Heart right ventricle (tissue), 16 donors: ENCODE data around the gene TMEM198. TPM values are rescaled to one million over a fixed set of nuclear protein-coding genes. Genes with fewer than 3 reads are reported as not detected.

ENCODE experiments used
- ATAC-seq, 8 donors: fragments of 200-7000 bp; cut with Tn5 transposase; one replicate each; pipeline ENCODE4 v1.9.1; 2020; ENCODE audit warnings: mild to moderate bottlenecking in 8 of 8, moderate library complexity in 8 of 8, moderate number of reproducible peaks in 1 of 8
- DNase-seq, 2 donors: peaks; one replicate each; pipeline ENCODE4 v3.0.0-alpha.2; 2020
- H3K27ac ChIP-seq, 10 donors: fragments of 200-600 bp; sonication (generic) in 2 of 10; one replicate each; pipeline versions ENCODE4 v1.5.0 to v1.8.0; 2020 to 2022; ENCODE audit warnings: mild to moderate bottlenecking in 3 of 10
- H3K27me3 ChIP-seq, 7 donors: fragments of 200-600 bp; one replicate each; pipeline ENCODE4 v1.8.0; 2021 to 2022; ENCODE audit warnings: mild to moderate bottlenecking in 2 of 7
- H3K36me3 ChIP-seq, 9 donors: fragments of 200-600 bp; sonication (generic) in 1 of 9; one replicate each; pipeline versions ENCODE4 v1.5.0 to v1.8.0; 2020 to 2022; ENCODE audit warnings: mild to moderate bottlenecking in 2 of 9
- H3K4me1 ChIP-seq, 9 donors: fragments of 200-600 bp; sonication (generic) in 1 of 9; one replicate each; pipeline versions ENCODE4 v1.5.0 to v1.8.0; 2020 to 2022; ENCODE audit warnings: mild to moderate bottlenecking in 4 of 9
- H3K4me3 ChIP-seq, 10 donors: fragments of 200-600 bp; sonication (generic) in 2 of 10; one replicate each; pipeline versions ENCODE4 v1.5.0 to v1.8.0; 2020 to 2022; ENCODE audit warnings: mild to moderate bottlenecking in 7 of 10, moderate library complexity in 2 of 10
- H3K9me3 ChIP-seq, 11 donors: fragments of 200-600 bp in 10 of 11; sonication (generic) in 2 of 11; one replicate each; pipeline versions ENCODE4 v1.5.0 to v1.8.0; 2013 to 2022; ENCODE audit warnings: mild to moderate bottlenecking in 2 of 11, control low read depth in 1 of 11, moderate library complexity in 1 of 11
- WGBS, 2 donors: extraction: QIAGEN DNeasy Blood & Tissue Kit; methylation state at CpG; one replicate each; pipeline ENCODE4 v1.1.7; 2013; ENCODE audit warnings: inconsistent platforms in 1 of 2; 5-methylcytosine and 5-hydroxymethylcytosine counted together
- intact Hi-C, 10 donors: fragments of 100-400 bp; cut with DNase I; formaldehyde crosslinking; loops; one replicate each; pipeline versions ENCODE4 v1.11.1 to v1.14.2; 2022
- polyA plus RNA-seq, 2 donors: library from polyadenylated mRNA; stranded (reverse); fragments of 200-250 nt; gene quantifications; one replicate each; pipeline ENCODE4 v1.2.3, GENCODE V29; 2013
- total RNA-seq, 10 donors: library from RNA; stranded (reverse); fragmentation: NEBNext Ultra II Directional in 3 of 10; extraction: Animal tissue kit (Norgen Biotek cat#: 25700) in 3 of 10; gene quantifications; one replicate each; pipeline versions ENCODE4 v1.2.1 to v1.2.4, GENCODE V29; 2021 to 2023
- TF ChIP-seq, protein P1 (sequence below), 9 donors: fragments of 200-600 bp; sonication (generic) in 2 of 9; IDR thresholded peaks; one replicate each; pipeline versions ENCODE4 v1.5.0 to v1.8.0; 2021 to 2022; ENCODE audit warnings: antibody characterized with exemption in 9 of 9, mild to moderate bottlenecking in 5 of 9, moderate library complexity in 1 of 9
- donor health status: Arrhythmogenic right ventricular cardiomyopathy.
- donor health status: ischemic (EF 13 %, LVEDD 7.1; RV severe dilation, severe dysfunction).
- donor health status: healthy with polysubstance abuse.
- donor health status: DM: no; HTN: yes; CAD: no.
- donor health status: DM: no; HTN: no; CAD: no.
- donor health status: ischemic (EF 25% LVEDD 6.9; RV normal size, moderate dysfunction).
- donor health status: ischemic (EF 25% LVEDD 5.7; RV mildly dilated, moderate dysfunction).
- donor health status: healthy.
- donor health status: DM: yes; HTN: yes; CAD: no.
- donor health status: Ischemic cardiomyopathy.
- donor health status: ischemic (EF 35%, LVEDD 5.7; RV mildly dilated, moderate dysfunction).
- donor health status: nonischemic (EF 11% LVEDD 7.7; RV severe dilation, severe dysfunction).
- donor health status: DM: yes; HTN: yes; CAD: no.
- donor health status: PGD.
- donor health status: ischemic (EF 29% LVEDD 5.4; RV normal size, mild dysfunction).
- donor health status: nonischemic (EF 23%, LVEDD 6.1; RV moderate dilation, normal function).

Gene TMEM198
- total and polyA plus RNA-seq, 12 donors = 0.59 to 10.7 (median 1.9) TPM

DNA sequence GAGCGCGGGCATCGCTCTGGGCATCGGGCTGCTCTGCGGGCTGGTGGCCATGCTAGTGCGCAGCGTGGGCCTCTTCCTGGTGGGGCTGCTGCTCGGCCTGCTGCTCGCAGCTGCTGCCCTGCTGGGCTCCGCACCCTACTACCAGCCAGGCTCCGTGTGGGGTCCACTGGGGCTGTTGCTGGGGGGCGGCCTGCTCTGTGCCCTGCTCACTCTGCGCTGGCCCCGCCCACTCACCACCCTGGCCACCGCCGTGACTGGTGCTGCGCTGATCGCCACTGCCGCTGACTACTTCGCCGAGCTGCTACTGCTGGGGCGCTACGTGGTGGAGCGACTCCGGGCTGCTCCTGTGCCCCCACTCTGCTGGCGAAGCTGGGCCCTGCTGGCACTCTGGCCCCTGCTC, 3.8 kb downstream of the TMEM198 start:
- Histone ChIP-seq H3K4me1 (peaks cover 8 to 33% (median 27%) of the 10 kb centered on the region in 9 donors), H3K27ac (no peak overlapping the region), H3K4me3 (no peak overlapping the region), H3K36me3 (peaks cover 0 to 11% (median 0%) of the 10 kb centered on the region in 9 donors), H3K27me3 (peaks cover 0 to 71% (median 11%) of the 10 kb centered on the region in 7 donors), H3K9me3 (no peaks in the 10 kb centered on the region)
- WGBS, 2 donors = 96% methylated on average over 26 of the region's 26 CpGs
- ATAC-seq (no peak), DNase-seq (no peak)
- TF ChIP-seq, protein P1, sequence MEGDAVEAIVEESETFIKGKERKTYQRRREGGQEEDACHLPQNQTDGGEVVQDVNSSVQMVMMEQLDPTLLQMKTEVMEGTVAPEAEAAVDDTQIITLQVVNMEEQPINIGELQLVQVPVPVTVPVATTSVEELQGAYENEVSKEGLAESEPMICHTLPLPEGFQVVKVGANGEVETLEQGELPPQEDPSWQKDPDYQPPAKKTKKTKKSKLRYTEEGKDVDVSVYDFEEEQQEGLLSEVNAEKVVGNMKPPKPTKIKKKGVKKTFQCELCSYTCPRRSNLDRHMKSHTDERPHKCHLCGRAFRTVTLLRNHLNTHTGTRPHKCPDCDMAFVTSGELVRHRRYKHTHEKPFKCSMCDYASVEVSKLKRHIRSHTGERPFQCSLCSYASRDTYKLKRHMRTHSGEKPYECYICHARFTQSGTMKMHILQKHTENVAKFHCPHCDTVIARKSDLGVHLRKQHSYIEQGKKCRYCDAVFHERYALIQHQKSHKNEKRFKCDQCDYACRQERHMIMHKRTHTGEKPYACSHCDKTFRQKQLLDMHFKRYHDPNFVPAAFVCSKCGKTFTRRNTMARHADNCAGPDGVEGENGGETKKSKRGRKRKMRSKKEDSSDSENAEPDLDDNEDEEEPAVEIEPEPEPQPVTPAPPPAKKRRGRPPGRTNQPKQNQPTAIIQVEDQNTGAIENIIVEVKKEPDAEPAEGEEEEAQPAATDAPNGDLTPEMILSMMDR (IDR thresholded peaks at IDR 0.05) = no peak
- intact Hi-C loops = no loop called here

DNA sequence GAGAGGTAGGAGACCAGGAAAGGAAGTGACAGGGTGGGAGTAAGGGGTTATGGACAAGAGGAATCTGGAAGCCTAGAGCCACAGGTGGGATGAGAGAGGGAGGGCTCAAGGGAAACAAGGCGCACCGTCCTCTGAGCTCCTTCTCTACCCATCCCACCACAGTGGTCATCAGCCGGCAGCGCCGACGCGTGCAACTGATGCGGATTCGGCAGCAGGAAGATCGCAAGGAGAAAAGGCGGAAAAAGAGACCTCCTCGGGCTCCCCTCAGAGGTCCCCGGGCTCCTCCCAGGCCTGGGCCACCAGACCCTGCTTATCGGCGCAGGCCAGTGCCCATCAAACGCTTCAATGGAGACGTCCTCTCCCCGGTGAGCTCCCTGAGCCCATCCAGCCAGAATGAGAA, 5.2 kb downstream of the TMEM198 start:
- Histone ChIP-seq H3K27me3 (peaks cover 0 to 73% (median 24%) of the 10 kb centered on the region in 7 donors), H3K9me3 (no peaks in the 10 kb centered on the region), H3K4me1 (peaks cover 14 to 34% (median 25%) of the 10 kb centered on the region in 9 donors), H3K4me3 (no peak overlapping the region), H3K27ac (no peak overlapping the region), H3K36me3 (peaks cover 0 to 11% (median 0%) of the 10 kb centered on the region in 9 donors)
- 93% methylated on average over 18 of the region's 18 CpGs for WGBS, 2 donors
- DNase-seq = no peak
- TF ChIP-seq, protein P1 (IDR thresholded peaks at IDR 0.05) = no peak
- intact Hi-C loops = no loop called here
- no peak for ATAC-seq

DNA sequence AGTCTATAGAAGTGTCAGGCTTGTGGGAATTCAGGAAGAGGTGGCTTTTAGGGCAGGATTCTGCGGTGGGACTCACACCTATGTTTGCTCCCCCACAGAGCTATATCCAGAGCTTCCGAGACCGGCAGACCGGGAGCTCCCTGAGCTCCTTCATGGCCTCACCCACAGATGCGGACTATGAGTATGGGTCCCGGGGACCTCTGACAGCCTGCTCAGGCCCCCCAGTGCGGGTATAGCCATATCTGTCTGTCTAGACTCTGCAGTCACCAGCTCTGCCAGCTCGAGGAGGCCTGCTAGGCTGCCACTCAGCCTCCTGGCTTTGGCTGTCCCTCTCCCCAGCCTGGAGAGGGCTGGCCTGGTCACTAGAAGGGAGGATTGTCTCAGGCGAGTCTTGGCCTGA, 5.8 kb downstream of the TMEM198 start:
- Histone ChIP-seq H3K4me3 (no peak overlapping the region), H3K36me3 (peaks cover 0 to 11% (median 0%) of the 10 kb centered on the region in 9 donors), H3K9me3 (no peaks in the 10 kb centered on the region), H3K27me3 (peaks cover 0 to 68% (median 29%) of the 10 kb centered on the region in 7 donors), H3K27ac (no peak overlapping the region), H3K4me1 (peaks cover 12 to 28% (median 19%) of the 10 kb centered on the region in 9 donors)
- intact Hi-C loops = loop anchor here in 2 of 10 donors (5.0 kb wide), 1 partner anchor 48 kb away; the partner anchor contains the start of gene STK11IP (in 2 of the 2)
- TF ChIP-seq, protein P1 (IDR thresholded peaks at IDR 0.05) = no peak
- ATAC-seq = no peak
- WGBS, 2 donors = 86 to 87% methylated on average over 9 of the region's 9 CpGs
- no peak for DNase-seq

DNA sequence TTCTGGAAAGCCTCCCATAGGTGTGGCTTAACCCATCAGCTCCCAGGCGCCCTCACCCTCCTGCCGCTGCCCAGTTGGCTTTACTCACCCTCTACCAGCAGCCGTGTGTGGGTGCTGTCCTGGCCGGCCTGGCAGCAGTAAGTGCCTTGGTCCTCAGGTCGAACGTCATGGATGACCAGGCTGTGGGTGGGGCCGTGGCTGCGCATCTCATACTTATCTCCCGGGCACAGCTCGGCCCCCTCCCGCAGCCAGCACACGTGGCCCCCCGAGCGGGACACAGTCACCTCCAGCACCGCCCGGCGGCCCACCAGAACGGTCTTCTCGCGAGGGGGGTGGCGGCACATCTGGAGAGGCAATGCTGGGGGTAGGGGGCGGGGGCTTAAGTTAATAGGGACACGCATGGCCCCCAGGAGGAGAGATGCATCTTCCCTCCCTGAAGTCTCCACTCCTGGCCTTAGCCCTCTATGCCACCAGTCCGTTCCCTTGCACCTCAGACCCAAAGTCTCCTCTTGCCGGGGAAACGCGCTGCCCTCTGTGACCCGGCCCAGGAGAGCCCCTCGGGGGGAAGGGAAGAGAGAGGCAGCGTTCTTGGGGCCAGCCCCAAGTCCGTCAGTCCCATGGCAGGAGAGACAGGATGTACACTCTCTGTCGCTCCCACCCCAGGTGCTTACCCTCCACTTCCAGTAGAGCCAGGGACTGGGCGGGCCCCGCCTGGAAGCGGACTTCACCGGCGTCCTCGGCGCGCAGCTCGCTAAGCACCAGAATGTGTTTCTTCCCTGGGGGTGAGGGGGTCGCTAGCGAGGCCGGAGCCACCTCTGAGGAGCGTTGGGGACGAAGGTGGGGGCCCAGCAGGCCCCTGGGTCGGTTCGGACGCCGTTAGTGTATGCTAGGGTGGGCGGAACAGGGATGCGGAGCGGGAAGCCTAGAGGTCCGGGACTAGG, 7.9 kb downstream of the TMEM198 start:
- H3K27ac ChIP-seq = peak overlapping the region in 2 of 10 donors; percentile 15 to 47
- peaks cover 12 to 22% (median 17%) of the 10 kb centered on the region in 9 donors for H3K4me1 ChIP-seq
- no peaks in the 10 kb centered on the region for H3K9me3 ChIP-seq
- TF ChIP-seq, protein P1 (IDR thresholded peaks at IDR 0.05) = no peak
- DNase-seq (no peak), ATAC-seq (peak in 7 of 8 donors; percentile 1 to 20 (median 7))
- H3K4me3 ChIP-seq = peak overlapping the region; percentile 10 to 72 (median 58)
- intact Hi-C loops = loop anchor here in 2 of 10 donors (5.0 kb wide), 1 partner anchor 46 kb away; the partner anchor contains the start of gene STK11IP (in 2 of the 2)
- 24 to 35% methylated on average over 53 to 54 of the region's 54 CpGs for WGBS, 2 donors
- H3K27me3 ChIP-seq = peaks cover 0 to 50% (median 29%) of the 10 kb centered on the region in 7 donors
- H3K36me3 ChIP-seq = peaks cover 0 to 28% (median 0%) of the 10 kb centered on the region in 9 donors
